HG02610 (cell line): ENCODE results near the gene ANKK1.
A peak's percentile ranks its signal among the peaks of the same experiment; 100 is the strongest.

Source experiments
- ATAC-seq: cut with Tn5 transposase; IDR thresholded peaks from one replicate; pipeline ENCODE4 v1.9.1; 2021; ENCODE audit warnings: mild to moderate bottlenecking, moderate library complexity; ENCODE audit not compliant: unreplicated experiment

ANKK1 gene

DNA sequence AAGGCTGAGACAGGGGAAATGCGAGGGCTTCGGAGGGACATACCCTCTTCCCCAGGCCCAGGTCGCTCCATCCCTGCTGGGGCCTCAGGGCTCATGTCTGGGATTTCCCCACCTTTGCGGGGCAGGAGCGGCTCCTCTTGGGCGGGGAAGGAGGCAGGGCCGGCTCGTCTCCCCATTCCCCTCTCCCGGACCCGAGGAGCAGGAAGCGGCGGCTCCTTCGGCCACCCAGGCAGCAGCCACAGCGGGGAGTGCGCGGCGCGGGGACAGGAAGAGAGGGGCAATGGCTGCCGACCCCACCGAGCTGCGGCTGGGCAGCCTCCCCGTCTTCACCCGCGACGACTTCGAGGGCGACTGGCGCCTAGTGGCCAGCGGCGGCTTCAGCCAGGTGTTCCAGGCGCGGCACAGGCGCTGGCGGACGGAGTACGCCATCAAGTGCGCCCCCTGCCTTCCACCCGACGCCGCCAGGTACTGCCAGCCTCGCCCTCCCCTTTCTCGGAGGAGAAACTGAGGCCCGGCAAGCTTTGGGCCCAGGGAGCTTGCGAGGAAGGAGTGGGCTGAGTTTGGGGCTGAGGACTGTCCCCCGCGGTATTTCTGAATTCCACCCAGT is at the start of gene ANKK1:
Gene ANKK1 (plus strand): TSS at position 175 of the 607 bp plus-strand sequence. CDS start 106 bp downstream, at position 281.
- no peak for ATAC-seq

GRCh38 chr11:113338730-113339129 is 48.8 kb upstream of the ANKK1 start:
- no peak for ATAC-seq

DNA sequence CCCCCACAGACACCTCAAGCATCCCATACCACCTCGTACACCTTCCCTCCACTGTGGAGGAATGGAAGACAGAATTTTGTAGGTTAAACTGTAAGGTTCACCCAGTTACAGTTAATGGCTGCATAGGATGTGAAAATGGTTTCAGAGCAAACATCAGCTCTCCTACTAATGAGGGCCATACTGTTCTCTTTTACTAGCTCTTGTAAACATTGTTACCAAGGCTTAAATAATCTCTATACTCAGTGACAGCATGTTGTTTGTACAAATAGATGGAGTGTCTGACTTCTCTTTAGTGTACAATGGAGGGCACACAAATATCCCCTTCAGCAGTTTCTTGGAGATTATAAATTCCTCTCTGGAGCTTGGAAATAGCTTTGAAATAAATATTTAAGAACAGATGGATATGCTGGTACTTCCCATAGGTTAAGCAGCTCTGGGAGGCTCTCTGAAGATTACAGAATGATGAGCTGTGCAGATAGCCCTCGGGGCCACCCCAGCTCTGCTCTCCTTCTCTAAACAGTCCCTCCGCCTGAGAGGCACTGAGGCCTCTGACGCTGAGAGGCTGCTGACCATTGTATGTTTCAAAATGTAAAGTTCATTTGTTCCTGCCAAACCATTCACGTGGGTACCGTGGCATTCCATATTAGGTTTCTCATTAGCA is 47.5 kb upstream of the ANKK1 start:
- no peak for ATAC-seq

- no peak for ATAC-seq
These were observed 46.0 kb upstream of the ANKK1 start for GRCh38 chr11:113341388-113342165.

DNA sequence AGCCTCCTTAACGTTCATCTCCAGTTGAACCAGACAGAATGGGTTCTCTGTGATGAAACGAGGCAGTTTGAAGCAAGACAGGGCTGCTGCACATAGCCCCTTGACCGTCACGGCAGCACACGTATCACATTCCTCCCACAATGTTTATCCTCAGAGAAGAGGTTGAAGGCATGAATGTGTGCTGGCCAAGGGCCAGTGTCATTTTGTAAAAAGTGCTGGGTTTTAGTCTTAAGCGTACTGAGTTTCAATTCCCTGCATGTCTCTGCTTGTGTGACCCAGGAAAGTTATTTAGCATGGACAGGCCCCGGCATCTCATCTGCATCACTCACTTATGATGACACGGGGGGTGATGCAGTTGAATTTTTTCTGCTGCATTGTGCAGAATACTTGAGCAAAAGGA is 41.6 kb upstream of the ANKK1 start:
- no peak for ATAC-seq

DNA sequence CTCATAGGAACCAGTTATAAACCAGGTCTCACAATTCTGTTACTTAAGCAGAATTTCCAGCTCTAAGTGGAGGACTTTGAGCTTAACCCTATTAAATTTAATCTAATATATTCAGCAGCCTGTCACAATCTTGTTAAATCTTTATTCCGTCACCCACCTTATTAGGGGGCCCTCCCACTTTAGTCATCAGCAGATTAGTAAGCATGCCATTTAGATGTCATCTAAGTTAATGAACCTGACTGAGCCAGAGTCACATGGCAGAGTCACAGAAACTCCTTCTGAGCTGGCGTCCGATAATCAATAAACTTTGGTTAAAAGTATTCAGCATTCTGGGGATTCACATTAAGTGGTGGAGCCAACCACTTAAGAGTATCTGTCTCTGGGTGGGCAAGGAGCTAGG is 38.1 kb upstream of the ANKK1 start:
- ATAC-seq = no peak

DNA sequence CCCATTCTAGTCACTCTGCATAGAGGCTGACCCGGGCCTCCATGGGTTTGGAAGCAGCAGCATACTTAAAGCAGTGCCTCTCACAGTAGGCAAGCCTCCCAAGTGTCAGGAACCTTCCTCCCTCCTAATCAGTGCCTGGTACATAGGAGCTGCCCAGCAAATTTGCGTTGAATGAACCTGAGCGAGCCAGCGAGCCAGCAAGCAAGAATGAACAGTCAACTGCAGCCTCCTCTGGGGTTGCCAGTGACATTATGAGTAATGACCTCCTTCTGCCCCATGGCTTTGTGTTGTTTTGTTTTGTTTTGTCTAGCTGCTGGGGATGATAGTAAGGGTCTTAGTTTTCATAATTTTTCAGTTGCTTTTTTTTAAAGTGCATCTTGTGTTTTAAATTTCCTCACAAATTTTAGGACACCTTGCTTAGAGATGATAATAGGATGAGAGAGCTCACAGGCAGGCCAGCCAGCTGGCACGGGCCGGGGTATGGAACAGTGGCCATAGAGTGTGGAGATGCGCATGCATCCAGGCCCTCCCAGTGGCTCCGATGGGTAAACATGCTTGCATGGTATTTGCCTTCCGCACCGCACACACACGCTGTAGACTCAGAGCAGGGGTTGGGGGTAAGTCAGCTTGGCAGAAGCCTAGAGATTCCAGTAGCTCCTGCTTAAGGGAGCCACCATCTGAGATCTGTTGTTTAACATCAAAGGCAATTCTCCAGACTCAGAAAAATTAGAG is 37.1 kb upstream of the ANKK1 start:
- ATAC-seq = no peak

DNA sequence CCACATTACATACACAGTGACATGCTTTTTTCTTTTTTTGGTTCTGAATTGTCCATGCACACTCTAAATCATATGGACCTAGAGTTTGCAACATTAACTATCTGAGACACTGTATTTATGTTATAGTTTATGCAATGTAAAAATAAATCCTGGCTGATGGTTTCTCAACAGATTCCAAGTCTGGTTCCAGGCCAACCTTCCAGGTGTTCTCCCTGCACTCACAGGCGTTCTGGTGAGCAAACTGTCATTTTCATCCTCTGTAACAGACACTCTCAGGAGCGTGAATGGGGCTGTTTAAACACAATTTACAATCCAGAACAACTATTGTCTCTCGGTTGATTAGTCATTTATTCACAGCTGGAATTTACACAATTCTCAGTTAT is 36.5 kb upstream of the ANKK1 start:
- ATAC-seq = no peak

GRCh38 chr11:113351480-113351879 is 36.1 kb upstream of the ANKK1 start:
- ATAC-seq = no peak

GRCh38 chr11:113356203-113356602 is 31.4 kb upstream of the ANKK1 start:
- ATAC-seq = no peak

- ATAC-seq = peak; percentile 26
These were observed 24.2 kb upstream of the ANKK1 start for GRCh38 chr11:113363406-113363805.

DNA sequence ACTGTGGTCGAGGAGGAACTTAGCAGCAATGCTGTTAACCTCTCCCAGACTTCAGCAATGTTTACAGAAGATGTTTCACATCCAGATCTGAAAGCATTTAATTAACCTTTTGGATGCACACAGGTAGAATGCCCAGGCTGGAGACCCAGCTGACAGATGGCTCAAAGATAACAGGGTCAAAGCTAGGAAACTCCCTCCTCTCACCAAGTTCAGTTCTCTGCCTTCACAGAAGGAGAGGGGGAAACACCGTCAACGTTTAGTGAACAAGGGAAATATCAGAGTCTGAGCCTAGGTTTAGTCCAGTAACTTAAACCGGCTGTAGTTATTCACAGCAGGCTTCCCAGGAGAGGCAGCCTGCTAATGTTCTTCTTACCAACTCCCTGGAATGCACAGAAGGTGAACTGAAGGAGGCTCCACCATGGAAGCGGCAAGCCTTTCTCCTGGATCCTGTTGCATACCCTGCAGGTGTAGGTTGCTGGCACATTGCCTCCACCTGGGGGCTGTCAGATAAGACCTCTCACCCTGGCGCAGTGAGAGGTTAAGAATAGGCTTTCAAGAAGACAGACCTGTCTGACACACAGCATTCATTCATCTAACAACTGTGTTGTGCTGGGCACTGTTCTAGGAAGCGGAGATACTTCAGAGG is 23.5 kb upstream of the ANKK1 start:
- ATAC-seq = peak; percentile 40

- no peak for ATAC-seq
These were observed 21.7 kb upstream of the ANKK1 start for GRCh38 chr11:113365895-113366294.

- no peak for ATAC-seq
These were observed 18.2 kb upstream of the ANKK1 start for GRCh38 chr11:113369411-113369810.

DNA sequence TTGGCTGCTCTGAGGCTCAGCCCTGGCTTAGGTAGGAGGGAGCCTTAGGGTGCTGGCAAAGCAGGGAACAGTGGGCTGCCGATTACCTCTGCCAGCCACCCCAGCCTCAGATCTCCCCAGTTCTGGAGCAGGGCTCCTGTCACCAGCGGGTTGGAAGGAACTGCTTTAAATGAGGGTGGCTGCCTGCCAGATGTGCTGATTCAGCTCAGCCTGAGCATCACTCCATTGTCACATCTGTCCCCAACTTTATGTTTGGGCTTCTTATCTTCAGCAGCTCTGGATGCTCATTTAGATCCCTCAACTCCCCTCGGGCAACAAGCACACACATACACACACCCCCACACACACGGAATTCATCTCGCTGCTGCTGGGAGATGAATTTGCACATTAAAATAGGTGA is 16.9 kb upstream of the ANKK1 start:
- ATAC-seq = no peak

GRCh38 chr11:113372309-113372708 is 15.3 kb upstream of the ANKK1 start:
- no peak for ATAC-seq

DNA sequence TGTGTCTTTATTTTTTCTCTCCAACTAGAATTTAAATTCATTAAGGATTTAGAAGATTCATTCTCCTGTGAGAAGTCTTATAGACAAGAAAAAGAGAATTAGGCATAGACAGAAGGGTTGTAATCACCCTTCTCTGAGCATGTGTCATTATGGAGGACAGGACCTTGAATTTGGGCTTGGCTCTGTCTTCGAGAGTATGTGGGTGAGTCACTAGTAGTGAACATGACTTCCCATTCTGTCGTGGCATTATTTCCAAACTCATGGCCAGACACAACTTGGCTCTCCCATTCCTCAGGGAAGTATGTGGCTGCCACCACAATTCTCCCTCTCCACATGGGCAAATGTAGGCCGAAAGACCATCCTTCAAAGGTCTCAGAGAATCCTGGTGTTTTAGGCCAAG is 14.3 kb upstream of the ANKK1 start:
- ATAC-seq = no peak

DNA sequence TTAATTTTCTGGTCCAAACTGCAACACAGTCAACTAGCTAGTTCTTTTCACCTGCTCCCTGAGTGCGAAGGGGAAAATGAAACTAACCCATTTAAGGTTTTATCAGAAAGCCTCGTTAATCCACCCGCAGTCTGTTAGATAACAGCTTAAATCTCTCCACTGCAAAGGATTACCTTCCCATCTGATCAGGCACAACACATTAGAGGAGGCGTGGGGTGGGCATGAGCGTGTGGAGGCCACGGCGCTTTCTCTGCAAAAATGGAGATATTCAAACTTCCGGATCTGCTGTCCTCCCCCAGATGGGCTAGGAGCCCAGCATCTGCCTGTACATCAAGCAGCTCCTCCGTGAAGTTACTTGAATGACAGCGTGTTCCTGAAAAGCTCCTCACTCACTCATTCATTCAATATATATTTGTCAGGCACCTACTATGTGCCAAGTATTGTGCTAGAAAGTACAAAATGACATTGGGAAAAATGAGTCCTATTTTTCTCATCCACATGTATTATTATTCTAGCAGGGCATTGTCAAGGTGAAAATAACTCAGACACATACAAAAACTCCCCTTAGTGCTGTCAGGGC is 13.5 kb upstream of the ANKK1 start:
- ATAC-seq = no peak

GRCh38 chr11:113375402-113375801 is 12.2 kb upstream of the ANKK1 start:
- ATAC-seq = no peak

DNA sequence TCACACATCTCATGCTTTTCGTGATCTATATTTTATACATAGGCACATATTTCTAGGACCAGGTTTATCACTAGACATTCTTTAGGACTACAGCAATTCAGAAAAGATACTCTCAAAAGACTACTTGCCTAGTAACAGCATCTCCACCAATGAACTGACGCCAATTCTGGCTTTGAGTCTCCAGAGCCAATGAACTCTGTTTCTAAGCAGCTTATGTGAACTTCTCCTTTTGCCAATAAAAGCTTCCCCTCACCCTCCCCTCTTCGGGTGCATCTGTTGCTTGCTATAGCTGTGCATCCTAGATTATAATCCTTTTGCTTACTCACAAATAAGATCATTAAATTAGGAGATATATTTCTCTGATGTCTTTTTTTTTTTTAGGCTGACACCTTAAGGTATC is 11.4 kb upstream of the ANKK1 start:
- ATAC-seq = no peak
